ENCODE results near the gene DENND2C. TPM values are rescaled to one million over a fixed set of nuclear protein-coding genes. Genes with fewer than 3 reads are reported as not detected.

Gene DENND2C
- total and polyA plus RNA-seq, 3 donors from 2014 or later = 10.5 to 18.8 (median 15.0) TPM

- no peaks in the 10 kb centered on the region for H3K36me3 ChIP-seq (ENCODE audit: low read depth, missing control alignments)
- TF ChIP-seq POLR2A (IDR thresholded peaks at IDR 0.05) (no peak), CTCF (IDR thresholded peaks at IDR 0.05) (peak in 1 of 3 experiments; percentile 30)
- WGBS, 2 donors = 94 to 97% methylated on average over 1 of the region's 1 CpG
- no peak overlapping the region for H3K27ac ChIP-seq
- no peaks in the 10 kb centered on the region for H3K4me1 ChIP-seq
- H3K9me3 ChIP-seq = no peaks in the 10 kb centered on the region
- DNase-seq = no peak
- H3K27me3 ChIP-seq = no peaks in the 10 kb centered on the region
- intact Hi-C loops (cut with DNase I; ENCODE audit: low total_unique reads) = no loop called here
- no peak overlapping the region for H3K4me3 ChIP-seq
Observed at GRCh38 chr1:114558544-114558943, 111.3 kb downstream of the DENND2C start.

- no peak for DNase-seq
- intact Hi-C loops (cut with DNase I; ENCODE audit: low total_unique reads) = no loop called here
- no peak overlapping the region for H3K27ac ChIP-seq
- no peaks in the 10 kb centered on the region for H3K36me3 ChIP-seq (ENCODE audit: low read depth, missing control alignments)
- TF ChIP-seq POLR2A (IDR thresholded peaks at IDR 0.05) = no peak
- TF ChIP-seq CTCF (IDR thresholded peaks at IDR 0.05) = no peak
- 84 to 87% methylated on average over 2 of the region's 2 CpGs for WGBS, 2 donors
- H3K9me3 ChIP-seq = no peaks in the 10 kb centered on the region
- no peak overlapping the region for H3K4me3 ChIP-seq
- H3K4me1 ChIP-seq = no peaks in the 10 kb centered on the region
- no peaks in the 10 kb centered on the region for H3K27me3 ChIP-seq
Observed at GRCh38 chr1:114554577-114554976, 115.3 kb downstream of the DENND2C start.

GRCh38 chr1:114552106-114552639, 117.7 kb downstream of the DENND2C start:
- Histone ChIP-seq H3K4me1 (no peaks in the 10 kb centered on the region), H3K27ac (no peak overlapping the region), H3K4me3 (no peak overlapping the region), H3K9me3 (no peaks in the 10 kb centered on the region), H3K27me3 (no peaks in the 10 kb centered on the region), H3K36me3 (ENCODE audit: low read depth, missing control alignments) (no peaks in the 10 kb centered on the region)
- WGBS, 2 donors = 96% methylated on average over 7 of the region's 7 CpGs
- intact Hi-C loops (cut with DNase I; ENCODE audit: low total_unique reads) = no loop called here
- no peak for DNase-seq
- TF ChIP-seq POLR2A (IDR thresholded peaks at IDR 0.05) = no peak
- TF ChIP-seq CTCF (IDR thresholded peaks at IDR 0.05) = no peak

- no peaks in the 10 kb centered on the region for H3K36me3 ChIP-seq (ENCODE audit: low read depth, missing control alignments)
- intact Hi-C loops (cut with DNase I; ENCODE audit: low total_unique reads) = no loop called here
- no peak overlapping the region for H3K27ac ChIP-seq
- H3K4me3 ChIP-seq = no peak overlapping the region
- TF ChIP-seq POLR2A (IDR thresholded peaks at IDR 0.05) (no peak), CTCF (IDR thresholded peaks at IDR 0.05) (no peak)
- no peaks in the 10 kb centered on the region for H3K4me1 ChIP-seq
- H3K27me3 ChIP-seq = no peaks in the 10 kb centered on the region
- WGBS, 2 donors = 84 to 93% methylated on average over 4 of the region's 4 CpGs
- no peak for DNase-seq
- H3K9me3 ChIP-seq = no peaks in the 10 kb centered on the region
Observed at GRCh38 chr1:114551400-114551799, 118.4 kb downstream of the DENND2C start.

GRCh38 chr1:114550336-114550735, 119.5 kb downstream of the DENND2C start:
- Histone ChIP-seq H3K36me3 (ENCODE audit: low read depth, missing control alignments) (no peaks in the 10 kb centered on the region), H3K27me3 (no peaks in the 10 kb centered on the region), H3K27ac (no peak overlapping the region), H3K4me1 (no peaks in the 10 kb centered on the region), H3K4me3 (no peak overlapping the region), H3K9me3 (no peaks in the 10 kb centered on the region)
- TF ChIP-seq POLR2A (IDR thresholded peaks at IDR 0.05) (no peak), CTCF (IDR thresholded peaks at IDR 0.05) (no peak)
- intact Hi-C loops (cut with DNase I; ENCODE audit: low total_unique reads) = no loop called here
- DNase-seq = no peak
- 91 to 93% methylated on average over 2 of the region's 2 CpGs for WGBS, 2 donors

All from testis (tissue), 3 donors.